H1 (cell line): ENCODE measurements around the gene OTOF. TPM values are rescaled to one million over a fixed set of nuclear protein-coding genes. Genes with fewer than 3 reads are reported as not detected.

Experiments used
- RNF2 ChIP-seq: fragments of 200-900, 300-1000 bp; sonication (generic); IDR thresholded peaks from 2 replicates; pipeline ENCODE4 v1.7.1; 2016; ENCODE audit warnings: borderline replicate concordance, low read depth, mild to moderate bottlenecking, antibody characterized with exemption, low read length; ENCODE audit not compliant: poor library complexity, severe bottlenecking; ENCODE audit errors: missing control alignments
- SP1 ChIP-seq: IDR thresholded peaks from 2 replicates; pipeline ENCODE4 v1.6.1; 2011; ENCODE audit warnings: low read depth, low read length
- SP2 ChIP-seq: IDR thresholded peaks from 2 replicates; pipeline ENCODE4 v1.6.1; 2012; ENCODE audit warnings: mild to moderate bottlenecking, low read length, inconsistent platforms
- TAF7 ChIP-seq: optimal IDR thresholded peaks from 2 replicates; pipeline ENCODE3; 2011; ENCODE audit warnings: low read depth, mild to moderate bottlenecking, inconsistent platforms, low read length, moderate library complexity, borderline replicate concordance
- polyA plus RNA-seq, 7 experiments: library from polyadenylated mRNA; depleted of rRNA in 3 of 7; stranded (reverse) in 5 of 7; unstranded in 2 of 7; fragments of >200 nt in 5 of 7; fragments of 200-250 nt in 2 of 7; gene quantifications; 1 replicate in 5 of 7; 2 replicates in 1 of 7; 4 replicates in 1 of 7; pipeline versions ENCODE4 v1.2.1 to v1.2.3, GENCODE V29; 2011 to 2013; ENCODE audit warnings: missing spikeins in 2 of 7, mixed read lengths in 2 of 7
- total RNA-seq: library from RNA; stranded (reverse); fragmentation: NEBNext Ultra II Directional; extraction: Animal tissue kit (Norgen Biotek cat#: 25700); gene quantifications from 2 replicates; pipeline ENCODE4 v1.2.1, GENCODE V29; 2021

The OTOF gene
- total and polyA plus RNA-seq, 2 of the 8 experiments (the other 6 are each of a cell fraction or from before 2014, with no cell fraction given): 0.06 TPM; not detected in 1

GRCh38 chr2:26506279-26506678, 28.4 kb upstream of the OTOF start (continued):
- no peak for TF ChIP-seq SP2
- no peak for TF ChIP-seq RNF2
- no peak for TF ChIP-seq SP1
- TF ChIP-seq TAF7: no peak
